GM19239 (cell line): ENCODE data around the gene TBXA2R.

Source experiments
- DNase-seq: peaks from one replicate; pipeline ENCODE4 v3.0.0; 2011; ENCODE audit warnings: low spot score; ENCODE audit not compliant: insufficient read length
- FAIRE-seq: peaks from 2 replicates; lab custom pipeline; 2011; peaks lifted over from hg19 to GRCh38; lab: Jason Lieb, UNC

Gene TBXA2R

GRCh38 chr19:3608079-3608641, 1.5 kb upstream of the TBXA2R start:
- FAIRE-seq (no peak), DNase-seq (no peak)

- DNase-seq (no peak), FAIRE-seq (no peak)
These were observed 816 bp upstream of the TBXA2R start for GRCh38 chr19:3607303-3608078.

GRCh38 chr19:3606174-3606689, 443 bp downstream of the TBXA2R start:
- FAIRE-seq (no peak), DNase-seq (peak; percentile 67)

- no peak for FAIRE-seq
- DNase-seq = no peak
These were observed 905 bp downstream of the TBXA2R start for GRCh38 chr19:3605770-3606169.

GRCh38 chr19:3605361-3605760, 1.3 kb downstream of the TBXA2R start:
- DNase-seq (no peak), FAIRE-seq (peak; percentile 68)

GRCh38 chr19:3604987-3605343, 1.7 kb downstream of the TBXA2R start:
- no peak for FAIRE-seq
- DNase-seq = no peak

- DNase-seq (no peak), FAIRE-seq (no peak)
These were observed 2.3 kb downstream of the TBXA2R start for GRCh38 chr19:3604227-3604986.

- FAIRE-seq (no peak), DNase-seq (no peak)
These were observed 3.4 kb downstream of the TBXA2R start for GRCh38 chr19:3603121-3603811.

GRCh38 chr19:3601021-3601420, 5.7 kb downstream of the TBXA2R start:
- no peak for FAIRE-seq
- no peak for DNase-seq

- DNase-seq = no peak
- no peak for FAIRE-seq
These were observed 6.9 kb downstream of the TBXA2R start for GRCh38 chr19:3599776-3600187.

- FAIRE-seq (no peak), DNase-seq (no peak)
These were observed 11.1 kb downstream of the TBXA2R start for GRCh38 chr19:3595521-3596061.

- no peak for FAIRE-seq
- no peak for DNase-seq
These were observed 13.5 kb downstream of the TBXA2R start for GRCh38 chr19:3593156-3593555.

GRCh38 chr19:3591876-3592613, 14.6 kb downstream of the TBXA2R start:
- no peak for DNase-seq
- FAIRE-seq = no peak

- DNase-seq = no peak
- no peak for FAIRE-seq
These were observed 15.6 kb downstream of the TBXA2R start for GRCh38 chr19:3590991-3591659.

GRCh38 chr19:3589949-3590348, 16.7 kb downstream of the TBXA2R start:
- FAIRE-seq (no peak), DNase-seq (no peak)

GRCh38 chr19:3589439-3589838, 17.2 kb downstream of the TBXA2R start:
- DNase-seq = no peak
- no peak for FAIRE-seq

- FAIRE-seq (no peak), DNase-seq (no peak)
These were observed 19.8 kb downstream of the TBXA2R start for GRCh38 chr19:3586707-3587346.

- FAIRE-seq (no peak), DNase-seq (no peak)
These were observed 20.5 kb downstream of the TBXA2R start for GRCh38 chr19:3586127-3586626.
